NCI-H524 (cell line): ENCODE results near the gene PSAT1.

Source experiments
- DNase-seq, 2 experiments: peaks; one replicate each; lab custom pipeline; 2025; lab: John Stamatoyannopoulos, UW

Gene PSAT1

DNA sequence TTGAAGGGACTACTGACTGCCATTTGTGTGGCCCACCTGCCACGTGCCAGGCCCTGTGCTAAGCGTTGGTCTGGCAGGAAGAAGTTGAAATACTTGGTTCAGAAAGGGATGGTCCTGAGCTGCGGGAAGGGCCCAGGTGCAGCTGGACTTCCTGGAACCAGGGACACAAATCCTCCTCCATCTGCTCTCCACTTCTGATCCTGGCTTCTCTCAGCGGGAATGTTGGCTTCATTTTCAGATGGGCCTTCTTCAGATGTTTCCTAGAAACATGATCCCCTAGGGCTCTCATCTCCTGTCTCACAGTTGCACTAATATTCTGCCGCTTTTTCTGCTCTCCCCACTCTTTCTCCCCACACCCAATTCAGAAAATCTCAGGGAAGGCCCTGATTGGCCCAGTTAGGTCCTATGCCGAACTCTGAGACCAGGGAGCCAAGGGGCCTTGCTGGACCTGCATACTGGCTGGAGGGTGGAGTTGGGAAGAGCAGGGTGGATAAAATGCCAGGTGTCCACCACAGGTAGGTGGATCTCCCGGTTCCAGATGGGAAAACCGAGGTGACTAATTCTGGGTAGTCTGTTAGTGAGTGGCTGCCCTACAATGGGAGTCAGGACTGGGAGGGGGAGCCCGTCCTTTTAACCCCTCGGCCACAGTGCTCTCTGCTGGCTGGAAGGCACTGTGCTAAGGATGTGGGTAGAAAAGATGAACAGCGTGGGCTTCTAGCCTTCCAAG, 19.4 kb downstream of the PSAT1 start:
- DNase-seq: peak in 1 of 2 experiments; percentile 67

- no peak for DNase-seq
Measured at GRCh38 chr9:78319197-78320029, 22.5 kb downstream of the PSAT1 start.

DNA sequence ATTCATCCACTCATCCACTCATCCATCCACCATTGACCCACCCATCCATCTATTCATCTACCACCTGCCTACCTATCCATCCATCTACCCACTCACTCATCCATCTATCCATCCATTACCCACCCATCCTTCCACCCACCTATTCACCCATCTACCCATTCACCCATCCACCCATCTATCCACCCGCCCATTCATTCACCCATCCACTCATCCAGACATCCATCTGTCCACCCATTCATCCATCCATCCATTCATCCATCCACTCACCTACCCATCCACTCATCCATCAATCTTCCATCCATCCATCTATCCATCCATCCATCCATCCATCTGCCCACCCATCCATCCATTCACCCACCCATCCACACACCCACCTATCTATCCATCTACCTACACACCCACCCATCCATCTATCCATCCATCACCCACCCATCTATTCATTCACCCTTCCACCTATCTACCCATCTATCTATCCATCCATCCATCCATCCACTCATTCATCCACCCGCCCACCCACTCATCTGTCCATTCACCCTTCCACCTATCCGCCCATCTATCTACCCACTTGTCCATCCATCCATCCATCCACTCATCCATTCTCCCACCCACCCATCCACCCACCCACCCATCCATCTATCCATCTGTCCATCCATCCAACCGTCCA, 23.2 kb downstream of the PSAT1 start:
- no peak for DNase-seq

DNA sequence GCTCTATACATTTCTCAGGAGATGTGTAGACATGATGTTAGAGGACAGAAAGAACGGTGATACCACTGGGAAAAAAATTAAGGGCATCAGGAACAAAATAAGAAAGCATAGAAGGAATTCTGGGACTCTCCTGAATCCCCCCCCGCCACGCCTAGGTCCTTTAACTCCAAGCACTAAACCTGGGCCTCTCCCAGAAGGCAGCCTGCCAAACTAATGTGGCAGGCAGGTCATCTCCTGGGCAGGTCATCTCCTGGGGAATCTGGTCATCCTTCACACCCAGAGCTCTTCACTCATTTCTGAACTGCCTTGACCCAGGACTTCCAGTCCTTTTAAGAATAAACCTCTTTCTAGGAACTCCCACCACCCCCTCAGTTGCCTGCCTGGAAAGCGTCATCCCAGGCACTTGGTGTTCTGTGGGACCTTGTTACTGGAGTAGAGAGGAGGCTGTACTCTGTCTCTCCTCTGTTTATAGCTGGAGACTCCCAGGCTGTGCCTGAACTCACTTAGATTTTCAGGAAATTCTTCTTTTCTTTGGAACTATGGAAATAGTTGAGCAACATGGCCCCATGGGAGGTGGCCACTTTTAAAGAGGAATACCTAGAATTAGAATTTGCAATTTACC, 24.1 kb downstream of the PSAT1 start:
- no peak for DNase-seq

DNA sequence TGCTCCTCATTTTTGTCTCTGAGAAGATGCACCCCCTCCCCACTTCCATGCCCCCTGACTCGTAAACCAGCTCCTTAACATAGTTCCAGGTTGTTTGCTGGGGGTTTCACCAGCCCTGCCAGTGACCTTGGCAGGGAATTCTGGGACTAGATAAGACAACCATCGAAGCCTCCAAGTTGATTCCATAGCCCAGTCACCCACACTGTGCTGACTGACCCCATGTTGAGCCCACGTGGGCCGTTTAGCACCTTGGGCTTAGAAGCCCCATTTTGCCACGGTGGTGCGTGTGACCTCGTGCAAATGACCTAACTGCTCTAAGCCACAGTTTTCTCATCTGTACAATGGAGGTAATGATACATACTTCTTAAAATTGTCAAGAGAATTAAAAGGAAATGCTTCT, 24.6 kb downstream of the PSAT1 start:
- no peak for DNase-seq

DNA sequence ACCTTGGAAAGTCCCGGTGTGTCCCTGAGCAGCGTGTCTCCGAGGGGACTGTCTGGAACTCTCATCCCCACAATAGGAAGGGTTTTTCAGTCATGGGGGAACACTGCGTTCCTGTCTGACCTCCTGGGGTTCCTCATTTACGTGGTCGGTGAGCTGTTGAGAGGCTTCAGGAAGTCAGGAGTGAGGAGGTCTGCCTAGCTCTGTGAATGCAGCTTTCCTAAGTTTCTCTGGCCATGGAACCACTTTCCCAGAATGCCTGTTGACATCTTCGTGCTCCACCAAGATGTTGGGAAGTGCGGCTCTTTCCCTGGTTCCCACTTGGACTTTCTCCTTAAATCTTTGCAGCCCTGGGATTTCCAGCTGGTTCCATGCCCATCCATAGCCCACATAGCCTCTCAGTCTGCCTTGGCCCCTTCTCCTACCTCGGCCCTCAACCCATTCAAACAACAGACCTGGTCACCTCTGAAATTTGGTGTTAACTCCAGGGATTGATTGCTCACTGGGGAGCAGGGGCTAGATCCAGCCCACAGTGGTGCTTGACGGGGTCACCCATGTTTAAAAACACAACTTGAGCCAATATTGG, 27.2 kb downstream of the PSAT1 start:
- DNase-seq: no peak

- no peak for DNase-seq
Measured at GRCh38 chr9:78324682-78325081, 27.8 kb downstream of the PSAT1 start.

- peak in 1 of 2 experiments; percentile 1 for DNase-seq
Measured at GRCh38 chr9:78325343-78325742, 28.4 kb downstream of the PSAT1 start.

GRCh38 chr9:78325846-78326360, 29.0 kb downstream of the PSAT1 start:
- no peak for DNase-seq

DNA sequence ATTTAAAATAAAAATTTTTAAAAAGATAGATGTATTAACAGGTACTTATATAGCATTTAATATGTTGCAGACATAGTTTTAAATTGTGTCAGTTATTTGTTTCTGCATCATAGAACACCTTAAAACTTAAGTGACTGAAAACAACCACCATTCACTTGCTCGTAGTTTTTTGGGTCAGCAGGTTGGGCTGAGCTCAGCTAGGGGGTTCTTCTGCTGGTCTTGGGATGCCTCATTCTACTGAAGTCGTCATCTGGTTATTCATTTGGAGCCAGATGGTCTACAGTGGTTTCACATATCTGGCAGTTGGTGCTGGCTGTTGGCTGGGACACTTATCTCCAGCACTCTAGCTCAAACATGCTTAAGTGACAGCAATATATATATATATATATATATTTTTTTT, 29.6 kb downstream of the PSAT1 start:
- DNase-seq: peak in 1 of 2 experiments; percentile 14

GRCh38 chr9:78332381-78332780, 35.5 kb downstream of the PSAT1 start:
- DNase-seq: no peak

GRCh38 chr9:78348848-78349247, 51.9 kb downstream of the PSAT1 start:
- DNase-seq: no peak

DNA sequence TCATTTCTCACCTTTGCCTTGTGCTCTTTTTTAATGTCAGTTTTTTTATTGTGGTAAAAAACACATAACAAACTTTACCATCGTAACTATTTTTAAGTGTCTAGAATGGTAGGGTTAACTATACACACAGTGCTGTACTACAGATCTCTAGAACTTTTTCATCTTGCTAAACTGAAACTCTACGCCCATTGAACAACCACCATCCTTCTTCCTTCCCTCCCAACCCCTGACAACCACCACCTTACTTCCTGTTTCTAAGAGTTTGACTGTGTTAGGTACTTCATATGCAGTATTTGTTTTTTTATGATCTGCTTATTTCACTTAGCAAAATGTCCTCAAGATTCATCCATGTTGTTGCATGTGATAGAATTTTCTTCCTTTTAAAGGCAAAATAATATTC, 54.9 kb downstream of the PSAT1 start:
- no peak for DNase-seq

GRCh38 chr9:78354324-78354973, 57.5 kb downstream of the PSAT1 start:
- DNase-seq: no peak

DNA sequence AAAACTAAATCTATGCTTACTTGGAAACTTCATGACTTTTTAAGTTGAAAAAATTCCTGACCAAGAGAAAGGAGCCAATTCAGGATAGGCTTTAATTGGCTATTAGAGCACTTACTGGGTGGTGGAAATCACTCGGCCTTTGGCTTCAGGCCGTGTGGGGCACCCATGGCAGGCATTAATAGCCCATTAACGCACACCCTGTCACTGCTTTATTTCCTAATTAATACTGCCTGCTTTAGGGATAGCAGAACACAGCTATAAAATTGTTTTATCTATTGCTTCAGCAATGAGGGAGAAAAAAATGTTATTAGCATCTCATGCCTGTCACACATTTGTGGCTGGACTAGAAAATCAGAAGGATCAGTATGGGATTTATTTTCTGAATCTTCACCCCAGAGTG, 58.1 kb downstream of the PSAT1 start:
- DNase-seq: no peak

DNA sequence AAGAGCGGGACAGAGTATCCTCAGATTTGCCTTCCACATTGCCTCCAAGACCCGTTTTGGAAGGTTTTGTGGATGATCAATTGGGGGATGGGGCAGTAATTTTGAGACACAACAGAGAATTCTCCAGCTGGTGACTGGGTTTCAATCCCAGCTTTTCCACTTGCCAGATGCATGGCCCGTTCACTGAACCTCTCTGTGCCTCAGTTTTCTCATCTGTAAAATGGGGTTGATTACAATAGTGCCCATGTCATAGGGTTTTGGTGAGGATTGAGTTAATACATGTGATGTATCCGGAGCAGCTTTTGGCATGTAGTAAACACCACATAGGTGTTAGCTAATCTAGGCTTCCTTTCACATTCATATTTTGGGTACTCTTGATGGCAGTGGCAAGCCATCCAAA, 59.7 kb downstream of the PSAT1 start:
- DNase-seq: no peak

DNA sequence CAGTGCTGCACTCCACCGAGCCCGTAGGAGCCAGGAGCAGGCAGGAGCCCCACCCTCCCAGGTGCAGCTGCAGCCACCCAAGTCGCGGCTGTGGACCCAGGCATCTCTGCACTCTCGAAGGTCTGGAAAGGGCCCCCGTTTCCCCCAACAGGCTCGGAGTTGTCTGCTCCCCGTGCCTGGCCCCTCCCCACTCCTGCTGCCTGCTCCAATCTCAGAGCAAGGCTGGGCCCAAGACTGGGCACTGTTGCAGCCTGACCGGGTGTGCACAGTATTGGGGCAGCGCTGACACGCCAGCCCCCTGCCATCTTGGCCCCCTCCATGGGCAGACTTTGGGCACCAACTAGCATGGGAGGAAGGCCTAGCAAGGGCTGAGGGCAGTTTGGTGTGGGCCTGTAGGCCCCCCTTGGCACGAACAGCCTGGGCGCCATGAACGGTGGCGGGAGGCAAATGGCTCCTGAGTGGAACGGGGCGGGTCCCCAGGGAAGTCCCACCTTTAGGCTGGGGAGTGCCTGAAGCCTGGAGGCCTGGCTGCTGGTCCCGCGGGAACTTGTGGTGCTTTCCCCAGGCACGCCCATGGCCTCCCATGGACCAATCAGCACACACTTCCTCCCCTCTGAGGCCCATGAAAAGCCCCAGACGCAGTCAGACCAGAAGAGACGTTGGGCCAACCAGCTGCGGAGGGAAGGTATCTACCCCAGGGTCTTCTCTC, 60.4 kb downstream of the PSAT1 start:
- no peak for DNase-seq

- no peak for DNase-seq
Measured at GRCh38 chr9:78358329-78359051, 61.6 kb downstream of the PSAT1 start.

- no peak for DNase-seq
Measured at GRCh38 chr9:78363221-78363620, 66.3 kb downstream of the PSAT1 start.
